Aorta (tissue), 5 donors: ENCODE results near the gene SEC24C. TPM values are rescaled to one million over a fixed set of nuclear protein-coding genes. Genes with fewer than 3 reads are reported as not detected.

Experiments used
- ATAC-seq: fragments of 200-7000 bp; cut with Tn5 transposase; one replicate; pipeline ENCODE4 v1.9.1; 2022; ENCODE audit warnings: moderate library complexity; ENCODE audit not compliant: low FRiP score
- DNase-seq, 2 donors: peaks; one replicate each; pipeline ENCODE4 v3.0.0-alpha.2; 2020
- H3K27ac ChIP-seq, 2 donors: one replicate each; pipeline ENCODE4 v1.5.1; 2013; ENCODE audit warnings: low read length in 2 of 2, mild to moderate bottlenecking in 2 of 2, moderate library complexity in 2 of 2, control low read depth in 1 of 2, inconsistent platforms in 1 of 2, low read depth in 1 of 2
- H3K27me3 ChIP-seq, 2 donors: one replicate each; pipeline ENCODE4 v1.6.1; 2013; ENCODE audit warnings: control low read depth in 1 of 2, low read length in 1 of 2, mild to moderate bottlenecking in 1 of 2, moderate library complexity in 1 of 2; ENCODE audit not compliant: insufficient read depth in 2 of 2, control insufficient read depth in 1 of 2
- H3K36me3 ChIP-seq, 2 donors: one replicate each; pipeline ENCODE4 v1.6.1; 2013; ENCODE audit warnings: control low read depth in 1 of 2, low read length in 1 of 2, mild to moderate bottlenecking in 1 of 2; ENCODE audit not compliant: insufficient read depth in 2 of 2, control insufficient read depth in 1 of 2
- H3K4me1 ChIP-seq, 2 donors: one replicate each; pipeline ENCODE4 v1.6.1; 2013; ENCODE audit warnings: low read length in 2 of 2, control low read depth in 1 of 2, mild to moderate bottlenecking in 1 of 2, moderate library complexity in 1 of 2; ENCODE audit not compliant: insufficient read depth in 2 of 2, control insufficient read depth in 1 of 2
- H3K4me3 ChIP-seq, 2 donors: one replicate each; pipeline ENCODE4 v1.5.1; 2013; ENCODE audit warnings: low read length in 2 of 2, control low read depth in 1 of 2, mild to moderate bottlenecking in 1 of 2
- H3K9me3 ChIP-seq: one replicate; pipeline ENCODE4 v1.6.1; 2013; ENCODE audit warnings: mild to moderate bottlenecking, low read length; ENCODE audit not compliant: control insufficient read depth
- WGBS, 2 donors: extraction: QIAGEN DNeasy Blood & Tissue Kit; methylation state at CpG; one replicate each; pipeline ENCODE4 v1.1.7; 2013; 5-methylcytosine and 5-hydroxymethylcytosine counted together
- intact Hi-C, 2 donors: fragments of 100-400 bp; cut with DNase I; formaldehyde crosslinking; loops; one replicate each; pipeline versions ENCODE4 v1.14.2 to v1.15.0; 2022
- polyA plus RNA-seq, 2 donors: library from polyadenylated mRNA; stranded (reverse); fragments of 200-250 nt; gene quantifications; one replicate each; pipeline ENCODE4 v1.2.3, GENCODE V29; 2013
- total RNA-seq, 2 donors: library from RNA; stranded (reverse); fragmentation: NEBNext Ultra II Directional; extraction: Animal tissue kit (Norgen Biotek cat#: 25700); gene quantifications; one replicate each; pipeline ENCODE4 v1.2.1, GENCODE V29; 2021
- donor health status: healthy with polysubstance abuse.
- donor health status: Bipolar disorder and iron deficiency.
- donor health status: DM: no; HTN: no; CAD: no.
- donor health status: DM: no; HTN: no; CAD: no.
- donor health status: DM: yes; HTN: yes; CAD: no.

The SEC24C gene
- total and polyA plus RNA-seq, 4 donors, result 13.5 to 69.3 (median 55.4) TPM

GRCh38 chr10:73807471-73807870 lies 63.3 kb downstream of the SEC24C start:
- intact Hi-C loops, result no loop called here
- ATAC-seq, result no peak
- H3K4me3 ChIP-seq, result no peak overlapping the region
- WGBS, 2 donors, result 96 to 97% methylated on average over 14 of the region's 14 CpGs
- no peaks in the 10 kb centered on the region for H3K4me1 ChIP-seq
- H3K9me3 ChIP-seq, result no peaks in the 10 kb centered on the region
- H3K27me3 ChIP-seq, result no peaks in the 10 kb centered on the region
- peaks cover 0 to 6% of the 10 kb centered on the region in 2 donors for H3K36me3 ChIP-seq
- H3K27ac ChIP-seq, result no peak overlapping the region
- peak in 1 of 2 donors; percentile 75 for DNase-seq

DNA sequence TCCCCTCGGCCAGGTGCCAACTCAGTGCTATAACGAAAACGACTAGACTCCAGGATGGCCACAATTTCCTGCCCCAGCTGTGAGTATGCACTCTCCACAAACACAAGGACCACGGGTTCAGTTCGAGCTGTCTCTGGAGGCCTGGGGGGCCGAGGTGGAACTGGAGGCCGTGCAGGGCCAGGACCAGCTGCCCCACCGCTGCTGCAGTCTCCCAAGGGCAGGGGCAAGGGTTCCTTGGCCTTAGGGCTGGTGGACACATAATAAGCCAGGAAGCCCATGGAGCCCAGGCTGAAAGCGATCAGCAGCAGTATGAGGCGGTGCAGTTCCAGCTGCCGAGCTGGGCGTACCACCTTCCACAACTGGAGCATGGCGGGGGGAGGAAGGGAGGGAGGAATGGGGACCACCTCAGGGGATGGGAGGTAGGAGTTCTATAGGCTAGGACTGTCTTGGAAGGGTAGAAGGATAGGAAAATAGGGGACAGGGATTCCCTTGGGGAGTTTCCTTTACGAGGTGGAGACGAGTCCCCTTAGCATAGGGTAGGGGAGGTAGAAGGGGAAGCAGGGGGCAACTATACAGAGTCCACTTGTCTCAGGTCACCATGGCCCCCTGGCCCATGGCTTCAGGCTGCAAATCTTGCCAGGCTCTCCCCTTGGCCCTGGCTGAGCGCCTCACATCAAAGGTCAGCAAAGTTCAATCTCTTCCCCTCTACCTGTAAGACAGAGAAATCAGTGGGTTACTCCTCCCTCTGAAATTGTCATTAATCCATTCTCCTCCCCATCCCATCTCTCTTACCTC lies 64.0 kb downstream of the SEC24C start:
- no peaks in the 10 kb centered on the region for H3K9me3 ChIP-seq
- no peaks in the 10 kb centered on the region for H3K4me1 ChIP-seq
- no peaks in the 10 kb centered on the region for H3K27me3 ChIP-seq
- no peak overlapping the region for H3K27ac ChIP-seq
- 90% methylated on average over 16 of the region's 16 CpGs for WGBS, 2 donors
- ATAC-seq (no peak), DNase-seq (no peak)
- H3K36me3 ChIP-seq, result peaks cover 0 to 8% of the 10 kb centered on the region in 2 donors
- no peak overlapping the region for H3K4me3 ChIP-seq
- intact Hi-C loops, result no loop called here

- peaks cover 0 to 9% of the 10 kb centered on the region in 2 donors for H3K36me3 ChIP-seq
- no peak for ATAC-seq
- H3K27ac ChIP-seq, result no peak overlapping the region
- H3K9me3 ChIP-seq, result no peaks in the 10 kb centered on the region
- H3K4me3 ChIP-seq, result no peak overlapping the region
- 58 to 67% methylated on average over 5 of the region's 5 CpGs for WGBS, 2 donors
- H3K4me1 ChIP-seq, result no peaks in the 10 kb centered on the region
- DNase-seq, result no peak
- intact Hi-C loops, result no loop called here
- H3K27me3 ChIP-seq, result no peaks in the 10 kb centered on the region
Measured at GRCh38 chr10:73809061-73809818, 65.1 kb downstream of the SEC24C start.

GRCh38 chr10:73810358-73810734 lies 66.2 kb downstream of the SEC24C start:
- 75 to 80% methylated on average over 7 of the region's 7 CpGs for WGBS, 2 donors
- Histone ChIP-seq H3K4me3 (peak overlapping the region; percentile 71 to 78), H3K9me3 (no peaks in the 10 kb centered on the region), H3K4me1 (no peaks in the 10 kb centered on the region), H3K27ac (no peak overlapping the region), H3K36me3 (peaks cover 0 to 9% of the 10 kb centered on the region in 2 donors), H3K27me3 (no peaks in the 10 kb centered on the region)
- ATAC-seq (no peak), DNase-seq (no peak)
- intact Hi-C loops, result no loop called here

DNA sequence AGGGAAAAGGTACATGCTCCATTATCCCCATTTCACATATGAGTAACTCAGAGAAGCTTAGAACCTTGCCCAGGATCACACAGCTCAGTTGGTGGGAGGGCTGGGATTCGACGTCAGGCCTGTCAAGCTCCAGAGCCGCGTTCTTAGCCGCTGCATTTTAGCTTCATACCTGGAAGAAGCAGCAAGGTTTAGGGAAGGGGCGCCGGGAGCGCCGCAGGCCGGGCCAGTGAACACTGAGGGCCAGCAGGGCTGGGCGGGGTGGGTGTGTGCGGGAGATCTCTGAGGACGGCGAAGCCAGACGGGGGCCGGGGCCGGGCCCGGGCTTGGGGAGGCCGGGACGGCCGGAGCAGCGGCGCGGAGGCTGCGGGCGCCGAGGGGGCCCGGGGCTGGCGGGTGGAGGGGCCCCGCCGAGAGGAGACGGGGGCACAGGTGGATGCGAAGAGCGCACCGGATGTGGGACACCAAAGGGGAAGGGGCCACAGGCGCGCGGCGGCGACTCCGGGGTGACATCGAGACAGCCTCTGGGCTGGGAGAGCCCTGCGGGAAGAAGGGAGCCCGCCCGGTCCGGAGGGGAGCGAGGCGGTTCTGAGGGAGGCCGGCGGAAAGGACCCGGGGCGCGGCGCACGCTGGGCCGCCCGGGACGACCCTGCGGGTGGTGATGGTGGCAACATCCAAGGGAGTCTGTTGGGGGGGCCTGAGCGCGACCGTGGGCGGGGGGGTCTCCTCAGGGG lies 66.7 kb downstream of the SEC24C start:
- Histone ChIP-seq H3K27me3 (no peaks in the 10 kb centered on the region), H3K4me1 (no peaks in the 10 kb centered on the region), H3K4me3 (peak overlapping the region; percentile 71 to 78), H3K9me3 (no peaks in the 10 kb centered on the region), H3K36me3 (peaks cover 0 to 9% of the 10 kb centered on the region in 2 donors), H3K27ac (peak overlapping the region; percentile 38 to 70)
- DNase-seq, result peak; percentile 72 to 85
- WGBS, 2 donors, result 1% methylated on average over 54 to 63 of the region's 63 CpGs
- ATAC-seq, result peak; percentile 53
- intact Hi-C loops, result no loop called here

DNA sequence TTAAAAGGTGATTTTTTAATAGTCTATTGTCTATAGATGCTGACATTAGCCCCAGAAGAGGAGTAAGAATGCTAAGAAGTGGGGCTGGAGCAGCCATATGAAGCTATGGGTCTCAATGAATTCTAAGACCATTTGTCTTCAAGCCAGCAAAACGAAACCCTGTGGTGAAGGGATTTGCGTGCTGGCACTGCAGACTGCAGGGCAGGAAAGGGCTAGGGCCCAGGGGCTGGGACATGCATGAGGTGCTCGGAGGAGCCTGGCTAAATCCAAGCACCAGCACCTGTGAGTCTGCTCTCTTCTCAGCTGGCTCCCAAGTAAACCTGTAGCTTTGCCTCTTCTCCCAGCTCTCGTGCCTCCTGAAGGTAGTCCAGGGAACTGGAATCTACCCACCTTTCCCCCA lies 68.5 kb downstream of the SEC24C start:
- Histone ChIP-seq H3K27ac (no peak overlapping the region), H3K27me3 (no peaks in the 10 kb centered on the region), H3K4me3 (no peak overlapping the region), H3K36me3 (peaks cover 0 to 8% of the 10 kb centered on the region in 2 donors), H3K4me1 (no peaks in the 10 kb centered on the region), H3K9me3 (no peaks in the 10 kb centered on the region)
- DNase-seq (no peak), ATAC-seq (no peak)
- intact Hi-C loops, result no loop called here
- WGBS, 2 donors, result 86 to 89% methylated on average over 4 of the region's 4 CpGs

DNA sequence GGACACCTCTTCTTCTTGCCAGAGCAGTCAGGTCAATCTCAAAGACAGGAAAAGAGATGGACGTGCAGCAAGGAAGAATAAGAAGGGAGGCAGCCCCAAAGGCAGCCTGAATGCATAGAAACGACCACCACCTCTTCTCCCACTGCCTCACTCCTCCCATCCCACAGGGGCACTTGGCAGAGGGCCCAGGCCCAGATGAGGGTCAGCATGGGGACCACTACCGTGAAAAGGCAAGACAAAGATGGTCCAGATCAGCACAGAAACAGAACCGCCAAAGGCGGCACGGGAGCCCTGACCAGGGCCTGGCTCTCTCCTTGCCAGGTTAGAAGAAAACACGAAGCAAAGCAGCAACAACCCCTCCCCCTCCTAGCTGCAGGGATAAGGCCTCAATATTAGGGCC lies 69.2 kb downstream of the SEC24C start:
- Histone ChIP-seq H3K27ac (no peak overlapping the region), H3K9me3 (no peaks in the 10 kb centered on the region), H3K4me3 (no peak overlapping the region), H3K4me1 (no peaks in the 10 kb centered on the region), H3K27me3 (no peaks in the 10 kb centered on the region), H3K36me3 (peaks cover 0 to 6% of the 10 kb centered on the region in 2 donors)
- ATAC-seq, result no peak
- intact Hi-C loops, result no loop called here
- 70 to 74% methylated on average over 6 to 7 of the region's 7 CpGs for WGBS, 2 donors
- no peak for DNase-seq

DNA sequence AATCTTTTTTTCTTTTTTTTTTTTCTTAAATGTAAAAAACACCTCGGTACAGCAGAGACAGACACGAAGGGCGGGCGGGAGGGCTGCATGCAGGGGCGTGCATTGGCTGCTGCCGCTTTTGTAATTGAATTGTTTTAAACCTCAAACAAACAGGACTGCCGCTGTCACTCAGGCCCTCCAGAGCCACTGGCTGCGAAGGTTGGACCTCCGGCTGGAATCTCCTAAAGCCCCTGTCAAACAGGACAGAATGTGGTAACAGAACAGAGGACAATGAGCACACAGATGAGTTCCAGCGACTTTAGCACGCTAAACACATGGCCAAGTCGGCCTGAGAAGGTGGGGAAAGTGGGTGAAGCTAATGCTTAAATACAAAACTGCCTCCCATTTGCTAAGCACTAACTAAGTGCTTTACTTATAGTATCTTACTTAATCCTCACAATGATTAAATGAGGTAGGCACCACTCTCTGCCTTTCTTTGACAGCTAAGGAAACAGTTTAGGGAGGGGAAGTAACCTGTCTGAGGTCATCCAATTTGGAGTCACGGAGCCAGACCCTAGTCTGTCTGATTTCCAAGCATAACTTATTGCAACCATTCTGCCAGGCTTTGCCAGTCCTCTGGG lies 70.2 kb downstream of the SEC24C start:
- no peaks in the 10 kb centered on the region for H3K27me3 ChIP-seq
- WGBS, 2 donors, result 81% methylated on average over 13 of the region's 13 CpGs
- intact Hi-C loops, result no loop called here
- H3K4me3 ChIP-seq, result no peak overlapping the region
- no peak overlapping the region for H3K27ac ChIP-seq
- H3K9me3 ChIP-seq, result no peaks in the 10 kb centered on the region
- DNase-seq (no peak), ATAC-seq (no peak)
- H3K36me3 ChIP-seq, result peaks cover 0 to 6% of the 10 kb centered on the region in 2 donors
- H3K4me1 ChIP-seq, result no peaks in the 10 kb centered on the region
